Stimulated activated CD4-positive, alpha-beta T cell treated with anti-CD3 and anti-CD28 coated beads, Interleukin-15, amount 100 ng/mL, for 1 hour (primary cell): ENCODE measurements around the gene MBD3L5.
"Not testable (repeated sequence)": the region's sequence is repeated elsewhere in the genome, so short reads cannot be mapped to it uniquely, and the experiment has no call there.

ENCODE experiments used
- DNase-seq, 2 donors: peaks; one replicate each; pipeline ENCODE4 v3.0.0-alpha.2; 2020; ENCODE audit warnings: low read depth in 1 of 2, low spot score in 1 of 2

MBD3L5 gene

DNA sequence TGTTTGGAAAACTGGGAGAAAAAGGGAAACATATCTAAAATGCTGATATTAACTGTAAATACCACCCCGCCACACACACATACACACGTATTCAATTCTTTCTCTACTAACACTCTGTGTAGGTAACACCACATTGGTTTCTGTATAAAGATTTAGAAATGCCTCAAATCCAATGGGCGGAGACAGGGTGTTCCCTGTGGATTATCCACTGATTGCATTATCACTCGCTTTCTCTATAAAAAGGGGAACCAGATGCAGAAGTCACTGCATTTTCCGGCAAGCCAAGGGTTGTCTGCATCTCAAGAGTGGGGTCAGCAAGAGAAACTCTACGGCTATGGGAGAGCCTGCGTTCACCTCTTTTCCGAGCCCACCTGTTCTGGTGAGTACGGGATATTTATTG, at the start of gene MBD3L5:
Gene MBD3L5, plus strand, starts transcription at position 301 of the 400 bp plus-strand sequence. Its CDS starts 34 bp downstream, at position 335.
- DNase-seq: not testable (repeated sequence)

DNA sequence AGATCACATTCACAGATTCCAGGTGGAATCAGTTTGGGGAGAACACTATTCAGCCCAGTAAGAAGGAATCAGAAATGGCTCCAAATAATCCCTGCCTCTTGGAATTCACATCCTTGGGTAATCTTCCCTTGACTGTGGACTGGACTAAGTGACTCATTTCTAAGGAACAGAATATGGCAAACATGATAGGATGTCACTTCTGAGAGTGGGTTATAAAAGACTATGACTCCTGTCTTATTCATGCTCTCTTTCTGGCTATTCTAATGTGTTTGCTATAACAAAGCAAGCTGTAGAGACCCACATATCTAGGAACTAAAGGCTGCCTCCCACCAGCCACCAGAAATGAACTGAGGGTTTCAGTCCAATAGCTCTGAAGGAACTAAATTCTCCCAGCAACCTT, 46.9 kb upstream of the MBD3L5 start:
- DNase-seq: no peak

DNA sequence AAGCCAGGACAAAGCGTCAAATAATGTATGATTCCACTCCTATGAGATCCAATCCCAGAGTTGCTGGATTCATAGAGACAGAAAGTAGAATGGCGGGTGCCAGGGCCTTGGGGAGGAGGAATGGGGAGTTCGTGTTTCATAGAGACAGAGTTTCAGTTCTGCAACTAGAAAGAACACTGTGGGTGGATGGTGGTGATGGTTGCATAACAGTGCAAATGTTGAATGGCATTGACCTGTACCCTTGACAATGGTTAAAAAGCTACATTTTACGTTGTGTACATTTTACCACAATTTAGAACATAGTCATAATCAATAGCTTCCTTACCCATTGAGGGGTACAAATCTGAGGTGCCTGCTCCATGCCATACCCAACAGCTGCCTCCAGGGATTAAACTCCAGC, 42.5 kb upstream of the MBD3L5 start:
- no peak for DNase-seq

DNA sequence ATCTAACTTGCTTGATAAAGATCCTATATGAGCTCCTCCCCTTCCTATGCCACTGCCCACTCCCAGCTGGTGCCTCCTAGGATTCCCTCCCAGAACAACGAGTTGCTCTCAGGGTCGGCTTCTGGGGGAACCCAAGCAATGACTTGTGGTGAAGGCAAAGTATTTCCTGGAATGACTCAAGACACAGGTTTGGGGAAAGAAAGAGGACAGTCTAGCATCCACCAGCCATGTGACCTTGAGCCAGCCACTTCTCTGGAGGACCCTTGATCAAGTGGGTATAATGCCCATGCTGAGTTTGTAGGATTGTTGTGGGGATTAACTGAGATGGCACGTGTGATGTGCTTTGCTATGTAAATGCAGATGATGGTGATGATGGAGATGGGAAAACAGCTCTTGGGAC, 42.1 kb upstream of the MBD3L5 start:
- no peak for DNase-seq

DNA sequence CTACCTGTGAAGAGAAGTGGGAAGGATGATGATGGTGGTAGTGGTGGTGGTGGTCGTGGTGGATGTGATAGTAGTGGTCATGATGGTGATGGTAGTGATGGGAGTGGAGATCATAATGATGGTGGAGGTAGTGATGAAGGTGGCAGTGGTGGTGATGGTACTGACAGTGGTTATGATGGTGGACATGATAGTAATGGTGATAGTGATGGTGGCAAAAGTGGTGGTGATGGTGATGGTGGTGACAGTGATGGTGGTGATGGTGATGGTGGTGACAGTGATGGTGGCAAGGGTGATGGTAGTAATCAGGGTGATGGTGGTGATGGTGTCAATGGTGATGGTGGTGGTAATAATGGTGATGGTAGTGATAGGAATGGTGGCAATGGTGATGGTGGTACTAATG, 35.3 kb upstream of the MBD3L5 start:
- no peak for DNase-seq

DNA sequence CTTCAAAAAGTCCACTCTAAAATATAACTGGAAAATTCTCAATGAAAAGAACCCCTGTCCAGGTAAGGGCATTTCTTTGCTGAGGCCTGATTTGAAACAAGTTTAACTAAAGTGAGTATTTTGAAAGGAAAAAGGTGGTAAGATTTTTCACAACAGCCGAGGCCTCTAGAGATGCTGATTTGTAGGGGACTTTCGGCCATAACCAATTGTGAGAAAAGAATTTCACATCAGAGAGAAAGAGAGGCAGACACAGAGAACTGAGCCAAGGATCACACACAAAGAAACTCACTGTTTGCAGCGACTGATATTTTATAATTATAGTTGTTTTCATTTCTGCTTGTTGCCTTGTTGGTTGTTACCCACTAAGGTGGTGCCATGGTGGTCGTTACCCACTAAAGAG, 33.6 kb upstream of the MBD3L5 start:
- DNase-seq: no peak

DNA sequence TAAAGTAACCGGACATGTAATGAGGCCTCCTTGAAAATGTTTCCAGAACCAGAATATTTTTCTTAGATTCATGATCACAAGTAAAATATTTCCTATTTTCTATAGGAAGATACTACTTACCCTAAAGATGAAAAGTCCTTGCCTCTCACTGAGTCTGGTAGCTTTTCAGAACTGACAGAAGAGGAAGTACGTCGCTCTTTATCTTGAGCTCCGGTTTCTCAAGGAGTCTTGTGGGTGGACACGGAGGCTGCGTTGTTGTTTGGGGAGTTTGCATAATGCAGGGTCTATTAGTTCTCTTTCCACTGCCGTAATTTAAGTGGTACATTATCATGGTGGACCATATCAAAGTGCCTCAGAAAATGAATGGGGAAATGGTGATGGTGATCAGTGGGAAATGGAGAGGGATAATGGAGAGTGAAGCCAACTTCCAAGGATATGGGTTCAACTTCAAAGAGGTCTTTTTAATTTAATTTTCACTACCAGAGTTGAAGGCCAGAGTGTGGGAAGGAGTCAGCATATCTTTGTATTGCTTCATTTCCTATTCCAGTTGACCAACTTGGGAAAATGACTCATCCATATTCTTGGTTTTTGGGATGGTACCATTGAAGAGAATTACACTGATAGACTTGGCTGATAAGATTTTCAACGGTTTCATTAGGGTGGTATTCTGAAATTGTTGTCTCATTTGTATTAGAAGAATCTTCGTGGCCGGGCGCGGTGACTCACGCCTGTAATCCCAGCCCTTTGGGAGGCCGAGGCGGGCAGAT, 32.5 kb upstream of the MBD3L5 start:
- no peak for DNase-seq

DNA sequence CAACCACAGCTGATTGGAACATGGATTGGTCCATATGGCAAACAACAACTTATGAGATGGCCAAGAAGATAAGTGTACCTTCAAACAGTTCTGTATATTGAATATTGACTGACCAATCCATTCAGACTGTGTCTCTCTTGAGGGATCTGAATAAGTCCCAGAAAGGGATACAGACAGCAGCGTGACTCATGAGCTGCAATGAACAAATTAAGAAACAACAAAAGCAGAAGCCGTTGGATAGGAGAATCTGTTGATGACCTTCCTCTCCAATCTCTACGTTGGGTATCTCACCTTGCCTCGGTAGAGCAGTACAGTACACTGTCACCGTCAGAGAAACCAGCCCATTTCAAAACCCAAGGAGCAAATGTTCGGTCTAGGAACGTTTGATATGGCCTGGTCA, 30.4 kb upstream of the MBD3L5 start:
- no peak for DNase-seq

DNA sequence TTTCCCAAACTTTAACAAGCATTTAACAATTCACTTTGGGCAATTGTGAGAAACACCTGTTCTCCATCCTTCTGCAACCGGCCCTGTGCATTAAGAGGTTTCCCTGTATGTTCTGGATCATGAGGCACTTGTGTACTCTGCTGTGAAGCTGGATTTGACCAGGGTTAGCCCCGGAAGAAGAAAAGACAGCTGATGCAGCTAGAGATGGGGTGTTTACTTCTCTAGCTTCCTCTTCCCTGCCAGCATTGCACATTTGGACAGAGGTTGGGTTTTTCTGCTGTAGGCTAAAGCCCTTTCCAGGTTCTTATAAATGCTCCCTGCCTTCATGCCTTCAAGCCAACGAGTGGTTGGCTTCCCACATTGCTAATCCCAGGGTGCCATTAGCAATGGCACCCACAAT, 30.0 kb upstream of the MBD3L5 start:
- DNase-seq: no peak

DNA sequence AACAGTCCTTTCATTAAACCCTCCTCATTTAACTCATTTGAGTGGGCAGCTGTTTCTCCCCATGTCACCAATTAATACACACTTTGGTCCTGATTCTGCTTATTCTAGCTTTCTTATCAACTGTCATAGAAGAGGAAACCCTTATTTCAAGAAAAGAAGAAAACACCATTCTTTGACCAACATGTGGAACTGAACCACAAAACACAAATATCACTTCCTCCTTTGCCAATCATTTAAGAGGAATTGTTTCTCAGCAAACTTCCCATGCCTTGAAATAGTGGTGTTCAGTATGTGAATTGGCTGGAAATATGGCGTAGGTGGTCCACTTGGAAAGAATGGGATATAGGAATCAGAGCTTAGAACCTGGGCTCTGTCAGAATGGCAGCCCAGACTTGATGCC, 29.6 kb upstream of the MBD3L5 start:
- DNase-seq: no peak

DNA sequence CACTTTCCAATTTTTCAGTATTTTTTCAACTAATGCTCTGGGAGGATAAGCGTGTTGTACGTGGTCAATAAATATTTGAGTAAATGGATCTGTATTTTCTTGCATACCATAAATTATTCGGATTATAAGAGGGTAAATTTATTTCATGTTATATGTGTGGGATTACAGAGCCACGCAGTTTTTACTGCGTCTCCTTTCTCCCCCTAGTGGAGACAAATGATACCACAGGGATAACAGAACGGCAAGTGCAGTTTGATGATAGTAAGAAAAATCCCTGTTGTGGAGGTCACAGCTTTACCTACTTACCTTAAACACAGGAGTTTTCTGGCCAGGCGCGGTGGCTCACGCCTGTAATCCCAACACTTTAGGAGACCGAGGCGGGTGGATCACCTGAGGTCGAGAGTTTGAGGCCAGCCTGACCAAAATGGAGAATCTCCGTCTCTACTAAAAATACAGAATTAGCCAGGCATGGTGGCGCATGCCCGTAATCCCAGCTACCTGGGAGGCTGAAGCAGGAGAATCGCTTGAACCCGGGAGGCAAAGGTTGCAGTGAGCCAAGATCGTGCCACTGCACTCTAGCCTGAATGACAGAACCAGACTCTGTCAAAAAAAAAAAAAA, 26.0 kb upstream of the MBD3L5 start:
- no peak for DNase-seq

DNA sequence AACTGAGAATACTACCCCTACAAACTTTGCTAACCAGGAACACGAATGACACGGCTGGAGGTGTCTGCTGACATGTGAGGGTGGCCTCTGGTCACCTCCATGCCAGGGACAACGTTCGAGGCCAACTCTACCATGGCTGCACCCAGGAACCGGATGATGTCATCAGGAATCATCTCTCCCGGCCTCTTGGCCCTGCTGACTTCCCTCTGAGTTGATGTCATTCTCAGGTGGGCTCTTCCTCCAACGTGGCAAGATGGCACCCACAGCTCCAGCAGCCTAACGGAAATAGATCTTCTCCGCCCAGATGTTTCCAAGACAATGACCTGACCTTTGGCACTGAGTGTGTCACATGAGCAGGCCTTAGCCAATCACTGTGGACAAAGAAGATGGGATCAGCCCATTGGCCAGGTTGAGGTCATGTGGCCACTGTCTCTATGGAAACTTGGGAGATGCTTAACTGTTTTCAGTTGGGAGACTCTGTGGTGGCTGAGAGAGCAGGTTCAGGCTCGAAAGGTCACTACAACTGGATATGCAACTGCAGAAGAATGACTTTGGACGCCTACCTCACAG, 24.2 kb upstream of the MBD3L5 start:
- DNase-seq: no peak

DNA sequence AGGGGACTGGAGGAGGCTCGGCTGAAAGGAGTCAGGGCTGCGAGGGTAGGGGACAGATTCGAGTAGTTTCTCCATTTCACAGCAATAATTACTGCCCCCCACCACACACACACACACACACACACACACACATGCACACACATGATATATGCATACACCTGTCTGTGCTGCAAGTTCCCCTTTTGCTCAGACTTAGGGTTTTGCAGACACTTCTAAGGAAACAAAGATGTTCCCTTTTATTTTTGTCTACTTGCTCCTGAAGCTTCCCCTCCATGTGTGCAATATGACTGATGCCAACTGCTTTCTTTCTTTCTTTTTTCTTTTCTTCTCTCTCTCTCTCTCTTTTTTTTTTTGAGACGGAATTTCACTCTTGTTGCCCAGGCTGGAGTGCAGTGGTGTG, 22.5 kb upstream of the MBD3L5 start:
- no peak for DNase-seq

DNA sequence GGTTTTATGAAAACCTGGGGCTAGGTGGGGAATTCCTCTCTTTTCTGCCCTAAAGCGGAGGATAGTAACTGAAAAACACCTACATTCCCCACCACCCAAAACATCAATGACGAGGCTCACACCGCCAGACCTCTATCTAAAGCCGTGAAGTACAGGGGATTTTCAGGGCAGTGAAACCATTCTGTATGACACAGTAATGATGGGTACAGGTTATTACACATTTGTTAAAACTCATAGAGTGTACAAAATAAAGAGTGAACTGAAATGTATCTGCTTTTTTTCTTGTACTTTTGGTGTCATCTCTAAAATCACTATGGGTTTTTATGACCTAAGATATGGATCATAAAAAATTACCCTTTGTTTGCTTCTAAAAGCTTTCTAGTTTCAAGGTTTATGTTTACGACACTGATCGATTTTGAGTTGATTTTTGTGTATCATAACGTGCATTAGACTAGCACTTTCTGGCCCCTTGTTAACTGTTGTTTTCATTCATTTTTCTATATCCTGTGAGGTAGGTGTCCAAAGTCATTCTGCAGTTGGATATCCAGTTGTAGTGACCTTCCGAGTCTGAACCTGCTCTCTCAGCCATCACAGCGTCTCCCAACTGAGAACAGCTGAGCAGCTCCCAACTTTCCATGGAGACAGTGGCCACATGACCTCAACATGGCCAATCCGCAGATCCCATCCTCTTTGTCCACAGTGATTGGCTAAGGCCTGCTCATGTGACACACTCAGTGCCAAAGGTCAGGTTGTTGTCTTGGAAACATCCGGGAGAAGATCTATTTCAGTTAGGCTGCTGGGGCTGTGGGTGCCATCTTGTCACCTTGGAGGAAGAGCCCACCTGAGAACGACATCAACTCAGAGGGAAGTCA, 19.4 kb upstream of the MBD3L5 start:
- DNase-seq: no peak

DNA sequence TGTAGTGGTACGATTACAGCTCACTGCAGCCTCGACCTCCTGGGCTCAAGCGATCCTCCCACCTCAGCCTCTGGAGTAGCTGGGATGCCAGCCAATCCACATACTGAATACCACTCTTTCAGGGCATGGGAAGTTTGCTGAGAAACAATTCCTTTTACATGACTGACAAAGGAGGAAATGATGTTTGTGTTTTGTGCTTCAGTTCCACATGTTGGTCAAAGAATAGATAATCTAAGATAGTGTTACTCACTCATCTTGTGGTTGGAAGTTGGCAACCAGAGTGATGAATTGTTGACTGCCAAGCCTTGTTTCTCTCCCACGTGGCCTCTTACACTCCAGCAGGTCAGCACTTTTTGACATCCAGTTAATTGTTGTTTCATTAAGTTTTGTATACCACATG, 16.7 kb upstream of the MBD3L5 start:
- DNase-seq: no peak

DNA sequence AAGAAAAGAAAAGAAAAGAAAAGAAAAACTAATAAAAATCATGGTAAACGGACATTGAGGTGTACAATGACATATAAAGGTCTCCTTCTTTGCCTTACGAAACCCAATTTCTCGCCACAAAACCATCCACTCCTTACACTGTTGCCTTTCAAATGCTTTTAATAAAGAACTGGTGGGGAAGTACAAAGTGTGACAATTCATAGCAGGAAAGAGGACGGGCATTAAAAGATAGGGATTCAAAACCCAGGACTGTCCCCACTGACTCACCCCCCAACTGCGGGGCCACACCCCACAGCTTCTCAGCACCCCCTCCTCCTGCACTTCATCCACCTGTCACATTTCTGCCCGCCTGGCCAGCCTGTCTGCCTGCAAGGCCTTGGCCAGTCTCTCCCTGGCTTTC, 11.6 kb upstream of the MBD3L5 start:
- DNase-seq: no peak

DNA sequence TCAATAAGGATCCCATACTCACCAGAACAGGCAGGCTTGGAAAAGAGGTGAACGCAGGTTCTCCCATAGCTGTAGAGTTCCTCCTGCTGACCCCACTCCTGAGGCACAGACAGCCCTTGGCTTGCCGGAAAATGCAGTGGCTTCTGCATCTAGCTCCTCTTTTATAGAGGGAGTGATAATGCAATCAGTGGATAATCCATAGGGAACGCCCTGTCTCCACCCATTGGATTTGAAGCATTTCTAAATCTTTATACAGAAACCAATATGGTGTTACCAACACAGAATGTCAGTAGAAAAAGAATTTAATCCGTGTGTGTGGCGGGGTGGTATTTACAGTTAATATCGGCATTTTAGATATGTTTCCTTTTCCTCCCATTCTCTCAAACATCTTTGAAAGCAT, 9.0 kb upstream of the MBD3L5 start, which contains the start of gene MBD3L2B:
Gene MBD3L2B, minus strand, starts transcription at position 101 of the 400 bp plus-strand sequence. Its CDS starts 34 bp downstream, at position 67.
- not testable (repeated sequence) for DNase-seq

DNA sequence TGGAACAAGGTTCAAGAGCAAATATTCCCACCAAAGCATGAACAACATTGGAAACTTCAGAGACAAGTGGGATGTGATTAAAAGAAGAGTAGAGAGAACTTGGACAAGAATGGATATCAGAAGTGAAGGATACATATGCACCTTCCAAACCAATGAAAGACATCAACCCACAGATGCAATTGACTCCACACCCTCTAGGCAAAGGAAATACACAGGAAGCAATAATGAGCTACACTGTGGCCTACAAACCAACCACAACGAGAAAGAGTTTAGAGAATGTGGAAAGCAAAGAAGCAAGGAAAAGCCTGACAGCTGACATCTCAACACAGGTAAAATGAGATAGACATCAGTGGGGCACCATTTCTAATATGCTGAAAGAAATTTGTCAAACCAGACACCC, 1.6 kb upstream of the MBD3L5 start:
- not testable (repeated sequence) for DNase-seq

DNA sequence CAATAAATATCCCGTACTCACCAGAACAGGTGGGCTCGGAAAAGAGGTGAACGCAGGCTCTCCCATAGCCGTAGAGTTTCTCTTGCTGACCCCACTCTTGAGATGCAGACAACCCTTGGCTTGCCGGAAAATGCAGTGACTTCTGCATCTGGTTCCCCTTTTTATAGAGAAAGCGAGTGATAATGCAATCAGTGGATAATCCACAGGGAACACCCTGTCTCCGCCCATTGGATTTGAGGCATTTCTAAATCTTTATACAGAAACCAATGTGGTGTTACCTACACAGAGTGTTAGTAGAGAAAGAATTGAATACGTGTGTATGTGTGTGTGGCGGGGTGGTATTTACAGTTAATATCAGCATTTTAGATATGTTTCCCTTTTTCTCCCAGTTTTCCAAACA, 9.7 kb downstream of the MBD3L5 start, which contains the start of gene MBD3L4:
Gene MBD3L4, minus strand, starts transcription at position 101 of the 400 bp plus-strand sequence. Its CDS starts 35 bp downstream, at position 66.
- DNase-seq: not testable (repeated sequence)

DNA sequence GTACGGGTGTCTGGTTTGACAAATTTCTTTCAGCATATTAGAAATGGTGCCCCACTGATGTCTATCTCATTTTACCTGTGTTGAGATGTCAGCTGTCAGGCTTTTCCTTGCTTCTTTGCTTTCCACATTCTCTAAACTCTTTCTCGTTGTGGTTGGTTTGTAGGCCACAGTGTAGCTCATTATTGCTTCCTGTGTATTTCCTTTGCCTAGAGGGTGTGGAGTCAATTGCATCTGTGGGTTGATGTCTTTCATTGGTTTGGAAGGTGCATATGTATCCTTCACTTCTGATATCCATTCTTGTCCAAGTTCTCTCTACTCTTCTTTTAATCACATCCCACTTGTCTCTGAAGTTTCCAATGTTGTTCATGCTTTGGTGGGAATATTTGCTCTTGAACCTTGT, 11.2 kb downstream of the MBD3L5 start:
- DNase-seq: not testable (repeated sequence)

DNA sequence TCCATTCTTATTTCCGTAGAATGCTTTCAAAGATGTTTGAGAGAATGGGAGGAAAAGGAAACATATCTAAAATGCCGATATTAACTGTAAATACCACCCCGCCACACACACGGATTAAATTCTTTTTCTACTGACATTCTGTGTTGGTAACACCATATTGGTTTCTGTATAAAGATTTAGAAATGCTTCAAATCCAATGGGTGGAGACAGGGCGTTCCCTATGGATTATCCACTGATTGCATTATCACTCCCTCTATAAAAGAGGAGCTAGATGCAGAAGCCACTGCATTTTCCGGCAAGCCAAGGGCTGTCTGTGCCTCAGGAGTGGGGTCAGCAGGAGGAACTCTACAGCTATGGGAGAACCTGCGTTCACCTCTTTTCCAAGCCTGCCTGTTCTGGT, 18.6 kb downstream of the MBD3L5 start, which contains the start of gene MBD3L2:
Gene MBD3L2, plus strand, starts transcription at position 301 of the 400 bp plus-strand sequence. Its CDS starts 53 bp downstream, at position 354.
- not testable (repeated sequence) for DNase-seq
